Gastrocnemius medialis (tissue), 4 donors: Measurements from ENCODE around the gene ITPR1.

ENCODE experiments used
- POLR2A ChIP-seq, 2 donors: fragments of 450-650 bp; IDR thresholded peaks; one replicate each; pipeline ENCODE4 v1.6.1; 2017; ENCODE audit warnings: antibody characterized with exemption in 2 of 2, mild to moderate bottlenecking in 2 of 2, moderate library complexity in 2 of 2
- TF ChIP-seq, protein P1 (sequence below), 5 experiments: fragments of 450-650 bp in 3 of 5; fragments of 200-600 bp in 2 of 5; sonication (generic) in 2 of 5; IDR thresholded peaks in 4 of 5; conservative IDR thresholded peaks in 1 of 5; 1 replicate in 4 of 5; 2 replicates in 1 of 5; pipeline ENCODE4 v1.5.1; 2016 to 2019; ENCODE audit warnings: antibody characterized with exemption in 5 of 5, mild to moderate bottlenecking in 3 of 5, moderate library complexity in 3 of 5

DNA sequence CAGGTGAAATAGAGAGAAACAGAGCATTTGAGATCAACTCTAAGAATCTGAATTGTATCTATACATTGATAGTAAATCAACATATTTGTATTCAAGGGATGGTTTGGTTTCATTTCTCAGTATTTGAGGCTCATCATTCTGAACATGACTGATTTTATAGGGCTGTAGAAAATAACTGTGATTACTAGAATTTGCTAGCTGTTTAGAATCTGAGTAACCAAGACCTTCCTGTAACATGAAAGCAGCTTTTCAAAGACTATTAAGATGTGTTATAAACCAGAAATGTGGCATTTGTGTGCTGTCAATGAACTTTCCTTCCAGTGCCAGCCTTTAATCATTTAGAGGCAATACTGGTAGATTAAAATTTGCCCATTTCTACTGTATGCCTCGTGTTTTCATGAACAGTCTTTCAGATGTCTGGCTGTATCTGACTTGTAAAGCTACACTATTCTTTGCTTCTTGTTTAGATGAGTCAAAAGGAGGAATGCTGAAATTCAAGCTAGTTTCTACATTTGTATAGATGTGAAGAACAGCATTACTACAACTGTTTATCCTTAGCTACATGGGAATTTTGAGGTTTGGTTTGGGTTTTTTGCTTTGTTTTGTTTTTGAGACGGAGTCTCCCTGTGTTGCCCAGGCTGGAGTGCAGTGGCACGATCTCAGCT lies 348.8 kb downstream of the ITPR1 start:
- TF ChIP-seq, protein P1, sequence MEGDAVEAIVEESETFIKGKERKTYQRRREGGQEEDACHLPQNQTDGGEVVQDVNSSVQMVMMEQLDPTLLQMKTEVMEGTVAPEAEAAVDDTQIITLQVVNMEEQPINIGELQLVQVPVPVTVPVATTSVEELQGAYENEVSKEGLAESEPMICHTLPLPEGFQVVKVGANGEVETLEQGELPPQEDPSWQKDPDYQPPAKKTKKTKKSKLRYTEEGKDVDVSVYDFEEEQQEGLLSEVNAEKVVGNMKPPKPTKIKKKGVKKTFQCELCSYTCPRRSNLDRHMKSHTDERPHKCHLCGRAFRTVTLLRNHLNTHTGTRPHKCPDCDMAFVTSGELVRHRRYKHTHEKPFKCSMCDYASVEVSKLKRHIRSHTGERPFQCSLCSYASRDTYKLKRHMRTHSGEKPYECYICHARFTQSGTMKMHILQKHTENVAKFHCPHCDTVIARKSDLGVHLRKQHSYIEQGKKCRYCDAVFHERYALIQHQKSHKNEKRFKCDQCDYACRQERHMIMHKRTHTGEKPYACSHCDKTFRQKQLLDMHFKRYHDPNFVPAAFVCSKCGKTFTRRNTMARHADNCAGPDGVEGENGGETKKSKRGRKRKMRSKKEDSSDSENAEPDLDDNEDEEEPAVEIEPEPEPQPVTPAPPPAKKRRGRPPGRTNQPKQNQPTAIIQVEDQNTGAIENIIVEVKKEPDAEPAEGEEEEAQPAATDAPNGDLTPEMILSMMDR (IDR thresholded peaks at IDR 0.05 in 4 of 5, conservative IDR thresholded peaks at IDR 0.05 in 1 of 5), result no peak
- no peak for TF ChIP-seq POLR2A (IDR thresholded peaks at IDR 0.05)
